Prostate gland (tissue), 2 donors: Measurements from ENCODE around the gene ARMC6.
A peak's percentile ranks its signal among the peaks of the same experiment; 100 is the strongest.

Experiments
- POLR2AphosphoS5 ChIP-seq: sonication (generic); formaldehyde crosslinking; IDR thresholded peaks from one replicate; pipeline ENCODE4 v1.6.1; 2017; ENCODE audit warnings: antibody characterized with exemption
- TF ChIP-seq, protein P1 (sequence below), 4 experiments: fragments of 200-600 bp in 2 of 4; fragments of 450-650 bp in 2 of 4; sonication (generic) in 2 of 4; IDR thresholded peaks; 1 replicate in 3 of 4; 2 replicates in 1 of 4; pipeline ENCODE4 v1.5.1; 2016 to 2019; ENCODE audit warnings: antibody characterized with exemption in 4 of 4, mild to moderate bottlenecking in 2 of 4, moderate library complexity in 2 of 4

GRCh38 chr19:19033426-19034203 lies at the start of gene ARMC6, which contains the start of gene SUGP2:
- TF ChIP-seq POLR2AphosphoS5, result peak; percentile 70
- TF ChIP-seq, protein P1, sequence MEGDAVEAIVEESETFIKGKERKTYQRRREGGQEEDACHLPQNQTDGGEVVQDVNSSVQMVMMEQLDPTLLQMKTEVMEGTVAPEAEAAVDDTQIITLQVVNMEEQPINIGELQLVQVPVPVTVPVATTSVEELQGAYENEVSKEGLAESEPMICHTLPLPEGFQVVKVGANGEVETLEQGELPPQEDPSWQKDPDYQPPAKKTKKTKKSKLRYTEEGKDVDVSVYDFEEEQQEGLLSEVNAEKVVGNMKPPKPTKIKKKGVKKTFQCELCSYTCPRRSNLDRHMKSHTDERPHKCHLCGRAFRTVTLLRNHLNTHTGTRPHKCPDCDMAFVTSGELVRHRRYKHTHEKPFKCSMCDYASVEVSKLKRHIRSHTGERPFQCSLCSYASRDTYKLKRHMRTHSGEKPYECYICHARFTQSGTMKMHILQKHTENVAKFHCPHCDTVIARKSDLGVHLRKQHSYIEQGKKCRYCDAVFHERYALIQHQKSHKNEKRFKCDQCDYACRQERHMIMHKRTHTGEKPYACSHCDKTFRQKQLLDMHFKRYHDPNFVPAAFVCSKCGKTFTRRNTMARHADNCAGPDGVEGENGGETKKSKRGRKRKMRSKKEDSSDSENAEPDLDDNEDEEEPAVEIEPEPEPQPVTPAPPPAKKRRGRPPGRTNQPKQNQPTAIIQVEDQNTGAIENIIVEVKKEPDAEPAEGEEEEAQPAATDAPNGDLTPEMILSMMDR (IDR thresholded peaks at IDR 0.05), result peak in 1 of 4 experiments; percentile 36
